Neural cell (in vitro differentiated cells): ENCODE data around the gene OR6A2.

Source experiments
- CTCF ChIP-seq: fragments of 450-650 bp; IDR thresholded peaks from 2 replicates; pipeline ENCODE4 v1.5.1; 2014; ENCODE audit warnings: antibody characterized with exemption, mild to moderate bottlenecking, moderate library complexity; ENCODE audit not compliant: poor library complexity, severe bottlenecking
- EP300 ChIP-seq: fragments of 450-650 bp; conservative IDR thresholded peaks from 2 replicates; pipeline ENCODE4 v1.6.1; 2014; ENCODE audit warnings: antibody characterized with exemption, mild to moderate bottlenecking, moderate library complexity; ENCODE audit not compliant: poor library complexity, severe bottlenecking
- EZH2 ChIP-seq: fragments of 200-600, 300-800 bp; shearing (Covaris generic), sonication (generic); IDR thresholded peaks from 2 replicates; pipeline ENCODE4 v1.6.1; 2014; ENCODE audit warnings: antibody characterized with exemption, low read length, borderline replicate concordance, mild to moderate bottlenecking; ENCODE audit not compliant: insufficient read depth, poor library complexity, severe bottlenecking
- MXI1 ChIP-seq: fragments of 450-650 bp; conservative IDR thresholded peaks from 2 replicates; pipeline ENCODE4 v1.6.1; 2014; ENCODE audit warnings: antibody characterized with exemption, mild to moderate bottlenecking; ENCODE audit not compliant: poor library complexity, severe bottlenecking
- POLR2AphosphoS5 ChIP-seq: IDR thresholded peaks from 2 replicates; pipeline ENCODE4 v1.6.1; 2012
- RAD21 ChIP-seq: fragments of 450-650 bp; conservative IDR thresholded peaks from 2 replicates; pipeline ENCODE4 v1.6.1; 2014; ENCODE audit warnings: antibody characterized with exemption, mild to moderate bottlenecking, moderate library complexity
- TAF1 ChIP-seq: IDR thresholded peaks from 2 replicates; pipeline ENCODE4 v1.6.1; 2012; ENCODE audit warnings: low read depth

DNA sequence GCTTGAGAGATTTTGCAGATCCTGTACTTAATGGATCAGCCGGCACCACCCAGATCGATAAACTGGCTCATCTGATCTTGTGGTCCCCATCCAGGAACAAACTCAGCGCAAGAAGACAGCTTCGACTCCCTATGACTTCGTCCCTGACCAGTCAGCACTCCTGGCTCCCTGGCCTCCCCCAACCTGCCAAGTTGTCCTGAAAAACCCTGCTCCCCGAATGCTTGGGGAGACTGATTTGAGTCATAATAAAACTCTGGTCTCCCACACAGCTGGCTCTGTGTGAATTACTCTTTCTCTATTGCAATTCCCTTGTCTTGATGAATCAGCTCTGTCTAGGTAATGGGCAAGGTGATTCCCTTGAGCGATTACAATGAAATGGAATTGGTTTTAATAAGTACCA lies 57.2 kb downstream of the OR6A2 start:
- TF ChIP-seq CTCF (no peak), EZH2 (no peak), EP300 (no peak), POLR2AphosphoS5 (no peak), TAF1 (no peak), RAD21 (no peak), MXI1 (no peak)
